ENCODE data around the gene DLG5.

Gene DLG5

DNA sequence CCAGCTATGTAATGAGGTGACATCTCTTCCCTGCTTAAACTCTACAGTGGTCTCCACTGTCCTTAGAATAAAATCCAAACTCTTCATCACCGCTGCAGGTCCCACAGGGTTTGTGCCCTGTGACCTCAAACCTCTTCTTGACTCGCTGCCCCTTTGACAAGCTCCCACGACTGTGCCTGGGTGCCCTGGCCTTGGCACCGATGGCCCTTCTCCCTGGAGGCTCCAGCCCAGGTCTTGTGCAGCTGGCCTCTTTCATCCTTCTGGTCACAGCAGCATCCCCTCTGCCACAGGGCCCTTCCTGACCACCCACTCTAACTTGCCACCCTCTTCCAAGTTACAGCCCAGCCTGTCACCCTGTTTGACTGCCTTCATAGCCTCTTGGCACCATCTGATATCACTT is 108.2 kb downstream of the DLG5 start:
- no peak for DNase-seq

DNA sequence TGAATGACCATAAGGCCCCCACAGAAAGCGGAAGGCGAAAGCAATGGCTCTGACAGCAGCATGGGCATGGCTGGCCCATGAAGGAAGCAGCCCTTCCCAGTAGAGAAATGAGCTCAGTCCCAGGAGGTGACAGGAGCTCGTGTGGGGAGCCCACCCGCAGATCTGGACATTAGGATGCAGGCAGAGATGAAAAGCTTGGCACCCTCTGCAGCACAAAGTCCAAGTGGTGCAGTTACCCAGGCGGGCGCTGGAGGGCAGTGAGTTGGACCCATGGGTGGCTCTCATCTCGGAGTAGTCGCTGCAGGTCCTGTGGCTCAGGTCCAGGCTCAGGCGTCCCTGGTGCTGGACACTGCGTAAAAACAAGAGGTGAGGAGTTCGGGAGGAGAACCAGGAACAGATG is 109.0 kb downstream of the DLG5 start:
- DNase-seq: no peak

DNA sequence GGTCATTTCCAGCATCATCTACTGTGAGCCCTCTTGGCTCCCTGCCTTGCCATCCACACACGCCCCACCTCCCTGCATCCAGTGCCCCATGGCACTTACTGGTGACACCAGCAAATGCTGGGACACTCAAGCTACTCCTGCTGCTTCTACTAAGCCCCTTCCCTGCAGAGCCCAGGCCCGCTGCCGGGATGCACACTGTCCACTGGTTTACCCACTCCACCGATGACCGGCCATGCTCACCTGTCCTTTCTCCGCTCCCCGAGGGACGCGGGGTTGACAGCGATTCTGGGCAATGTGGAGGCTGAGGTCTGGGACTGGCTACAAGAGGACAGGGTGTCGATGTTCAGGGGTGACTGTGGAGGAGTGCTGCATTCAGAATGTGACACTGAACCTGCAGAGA is 110.2 kb downstream of the DLG5 start:
- DNase-seq: no peak

DNA sequence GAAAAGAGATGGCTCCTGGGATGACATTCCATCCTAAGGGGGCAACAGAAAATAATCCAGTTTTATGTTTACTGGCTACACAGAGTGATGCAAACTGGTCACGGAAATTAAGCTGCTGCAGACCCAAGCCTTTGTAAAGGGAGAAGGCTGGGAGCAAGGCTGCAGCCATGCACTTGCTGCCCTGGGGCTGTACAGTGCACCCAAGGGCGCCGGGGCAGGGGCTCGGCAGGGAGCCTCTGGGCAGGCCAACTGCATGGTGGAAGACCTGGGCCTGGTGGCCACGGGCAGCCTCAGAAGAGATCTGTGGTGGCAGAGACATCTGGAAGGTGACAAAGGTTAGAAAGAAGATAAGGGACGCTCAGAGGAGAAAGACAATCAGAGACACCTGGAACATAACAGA is 113.8 kb downstream of the DLG5 start:
- no peak for DNase-seq

DNA sequence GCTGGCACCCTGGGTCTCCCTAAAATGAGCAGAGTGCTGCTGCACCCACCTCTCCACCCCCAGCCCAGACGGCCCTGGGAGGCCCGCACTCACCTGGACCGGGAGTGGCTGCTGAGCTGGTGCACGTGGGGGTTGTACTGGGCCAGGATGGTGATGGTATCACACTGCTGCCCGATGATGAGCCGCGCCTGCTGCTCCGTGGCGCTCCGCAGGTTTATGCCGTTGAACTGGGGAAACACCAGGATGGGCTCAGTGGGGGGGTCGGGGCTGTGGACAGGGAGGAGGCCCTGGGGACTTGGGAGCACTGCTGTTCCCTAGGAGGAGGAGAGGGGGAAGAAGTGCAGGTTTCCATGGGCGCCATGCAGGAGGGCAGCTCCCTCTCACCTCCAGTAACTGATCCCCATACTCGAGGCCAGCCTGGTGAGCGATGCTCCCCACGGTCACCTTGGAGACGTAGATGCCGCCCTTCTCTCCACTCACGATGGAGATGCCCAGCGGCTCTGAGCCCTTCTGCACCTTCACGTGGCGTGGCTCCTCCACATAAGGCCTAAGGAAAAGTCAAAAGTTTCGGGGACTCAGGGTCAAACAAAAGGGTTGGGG is 114.6 kb downstream of the DLG5 start:
- no peak for DNase-seq

DNA sequence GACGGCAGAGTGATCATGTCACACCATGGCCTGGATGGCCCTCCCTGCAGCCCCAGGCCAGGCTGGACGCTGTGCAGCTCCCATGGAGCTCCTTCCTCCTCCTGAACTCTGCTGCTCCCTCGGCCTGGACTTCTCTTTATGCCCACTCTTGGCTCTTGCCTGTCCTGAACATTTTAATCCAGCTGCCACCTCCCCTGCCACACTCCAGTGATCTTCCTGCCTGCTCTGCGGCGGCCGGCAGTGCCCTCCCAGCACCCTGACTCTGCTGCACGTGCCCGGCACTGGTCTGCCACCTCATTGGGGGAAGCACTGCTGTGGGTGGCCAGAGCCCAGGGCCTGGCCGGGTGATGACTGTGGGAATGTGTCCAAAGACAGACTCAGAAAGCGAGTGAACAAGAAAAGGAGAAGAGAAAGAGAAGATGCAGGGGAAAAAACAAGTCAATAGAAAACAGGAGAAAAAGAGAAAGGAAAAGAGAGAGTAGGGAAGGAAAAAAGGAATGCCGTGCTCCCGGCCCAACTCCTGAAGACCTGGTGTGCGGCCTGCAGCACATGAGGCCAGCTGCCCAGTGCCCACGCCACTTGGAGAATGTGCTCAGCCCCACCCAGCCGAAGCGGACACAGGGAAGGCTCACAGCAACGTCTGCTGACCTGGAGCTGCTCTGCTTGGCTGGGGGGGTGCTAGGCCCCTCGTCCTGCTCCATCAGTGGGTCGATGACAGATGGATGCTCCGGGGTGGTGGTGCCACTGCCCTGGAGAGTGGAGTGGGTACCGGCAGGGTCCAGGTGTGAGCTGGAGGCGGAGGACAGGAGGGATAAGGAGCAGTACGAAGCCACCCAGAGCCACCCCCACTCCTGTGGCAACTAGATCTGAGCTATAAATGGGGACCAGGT is 115.9 kb downstream of the DLG5 start:
- DNase-seq: no peak

DNA sequence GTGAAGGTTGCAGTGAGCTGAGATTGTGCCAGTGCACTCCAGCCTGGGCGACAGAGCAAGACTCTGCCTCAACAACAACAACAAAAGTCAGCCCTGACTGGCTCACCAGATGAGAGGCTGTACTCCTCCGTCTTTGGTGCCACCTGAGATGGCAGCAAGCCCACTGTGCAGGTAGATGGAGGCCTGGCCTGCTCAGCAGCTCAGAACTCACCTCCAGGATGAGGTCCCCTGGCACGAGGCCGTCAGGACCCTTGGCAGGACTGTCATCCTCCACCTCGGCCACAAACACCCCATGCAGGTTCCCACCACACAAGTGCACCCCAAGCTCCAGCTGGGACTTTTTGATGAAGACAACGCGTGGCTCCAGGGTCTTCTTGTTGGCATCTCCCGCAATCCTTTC is 117.2 kb downstream of the DLG5 start:
- DNase-seq: no peak

DNA sequence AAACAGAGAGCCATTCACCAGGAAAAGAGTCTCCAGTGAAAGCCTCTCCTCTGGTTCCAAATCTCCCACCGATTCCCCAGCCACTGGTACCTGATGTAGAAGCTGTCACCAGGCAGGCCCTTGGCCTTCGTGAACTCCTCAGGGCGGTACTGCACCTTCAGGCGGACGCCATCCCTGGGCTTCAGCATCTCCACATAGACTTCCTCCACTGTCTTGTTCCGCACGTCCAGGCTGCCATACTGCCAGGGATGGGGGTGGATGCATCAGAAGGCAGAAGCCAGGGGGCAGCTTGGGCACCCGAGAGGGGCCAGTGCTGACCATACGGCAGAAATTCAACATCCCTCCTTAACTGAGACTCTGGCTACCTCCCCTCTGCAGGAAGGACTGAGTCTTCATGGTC is 118.8 kb downstream of the DLG5 start:
- no peak for DNase-seq

DNA sequence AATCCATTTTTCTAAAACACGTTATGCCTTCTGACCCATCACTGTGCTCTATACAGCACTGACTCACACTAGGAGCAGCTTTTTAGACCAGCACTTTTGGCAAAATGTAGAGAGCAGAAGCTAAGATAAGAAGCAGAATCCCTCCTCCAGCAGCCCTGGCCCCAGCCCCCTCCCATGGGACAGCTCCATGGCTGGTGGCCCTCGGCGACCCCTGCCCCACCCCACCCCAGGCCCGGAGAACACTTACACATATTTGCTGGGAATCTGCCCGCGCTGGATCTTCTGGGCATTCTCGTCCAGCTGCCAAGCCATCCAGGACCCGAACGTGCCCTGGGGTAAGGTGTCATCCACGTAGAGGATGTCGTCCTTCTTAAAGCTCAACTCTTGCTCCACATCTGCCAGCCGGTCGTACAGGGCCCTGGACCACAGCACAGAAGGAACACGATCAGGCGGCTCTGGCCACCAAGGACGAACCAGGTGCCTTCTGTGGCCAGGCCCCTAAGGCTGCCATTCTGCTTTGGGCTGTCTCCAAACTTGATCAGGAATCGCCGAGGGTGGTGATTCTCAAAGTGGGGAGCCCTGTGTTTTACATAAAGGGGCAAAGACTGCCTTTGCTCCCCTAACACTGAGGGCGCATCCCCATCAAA is 119.9 kb downstream of the DLG5 start:
- no peak for DNase-seq

DNA sequence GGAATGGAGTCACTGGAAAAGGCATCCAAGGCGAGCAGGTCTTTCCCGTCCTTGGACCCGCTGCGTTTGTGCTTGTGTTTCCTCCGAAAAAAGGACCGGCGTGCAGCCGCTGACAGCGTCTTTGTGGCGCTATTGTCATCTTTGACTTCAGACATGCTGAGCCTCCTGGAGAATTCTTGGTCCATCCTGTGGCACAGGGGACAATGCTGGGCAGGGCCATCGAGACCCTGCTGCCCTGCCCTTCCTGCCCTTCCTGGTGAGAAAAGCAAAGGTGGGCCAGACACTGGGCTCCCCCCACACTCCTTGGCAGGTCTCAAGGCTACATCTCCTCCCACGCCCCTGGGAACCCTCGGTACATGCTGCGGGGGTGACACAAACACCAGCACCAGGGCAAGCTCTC is 120.9 kb downstream of the DLG5 start:
- no peak for DNase-seq

DNA sequence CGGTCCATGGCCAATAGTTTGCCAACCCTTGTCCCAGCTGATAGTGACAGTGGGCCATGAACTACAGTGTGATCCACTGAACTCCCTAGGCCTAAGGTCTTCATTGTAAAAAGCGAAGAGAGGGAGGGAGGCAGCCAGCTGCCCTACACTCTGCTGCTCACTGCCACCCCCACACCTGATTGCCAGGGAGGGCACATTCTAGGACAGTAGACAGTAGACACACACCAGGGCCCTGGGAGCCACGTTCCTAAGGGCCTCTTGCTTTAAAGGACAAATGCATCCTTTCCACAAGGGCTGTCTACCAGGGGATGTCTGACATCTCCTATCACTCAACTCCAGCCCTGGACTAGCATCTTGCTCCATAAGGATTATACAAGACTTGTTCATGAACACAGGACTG is 122.2 kb downstream of the DLG5 start:
- DNase-seq: no peak

DNA sequence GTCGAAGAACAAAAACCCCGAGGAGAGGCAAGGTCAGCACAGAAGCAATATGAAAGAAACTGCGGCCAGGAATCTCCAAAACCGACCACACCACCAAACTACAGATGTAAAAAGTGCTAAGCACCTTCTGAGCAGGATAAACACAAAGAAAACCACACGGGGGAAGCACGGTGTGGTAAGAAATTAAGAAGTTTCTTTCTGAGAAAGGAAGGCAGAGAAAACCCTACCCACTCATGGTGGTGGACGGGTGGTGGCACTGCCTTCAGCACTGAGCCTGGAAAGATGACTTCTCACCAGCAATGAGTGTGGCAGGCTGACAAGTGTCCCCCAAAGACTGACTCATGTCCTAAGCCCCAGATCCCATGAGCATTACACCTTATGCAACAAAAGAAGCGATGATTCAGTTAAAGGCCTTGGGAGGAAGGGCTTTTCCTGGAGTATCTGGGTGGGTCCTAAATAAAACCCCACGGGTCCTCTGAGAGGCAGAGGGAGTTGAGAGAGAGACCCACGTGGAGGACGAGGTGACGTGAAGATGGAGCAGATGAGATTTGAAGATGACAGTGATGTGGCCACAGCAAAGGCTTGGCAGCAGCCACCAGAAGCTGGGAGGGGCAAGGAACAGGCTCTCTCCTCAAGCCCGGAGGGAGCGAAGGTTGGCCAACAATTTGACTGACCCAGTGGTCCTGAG is 124.9 kb downstream of the DLG5 start:
- DNase-seq: no peak

DNA sequence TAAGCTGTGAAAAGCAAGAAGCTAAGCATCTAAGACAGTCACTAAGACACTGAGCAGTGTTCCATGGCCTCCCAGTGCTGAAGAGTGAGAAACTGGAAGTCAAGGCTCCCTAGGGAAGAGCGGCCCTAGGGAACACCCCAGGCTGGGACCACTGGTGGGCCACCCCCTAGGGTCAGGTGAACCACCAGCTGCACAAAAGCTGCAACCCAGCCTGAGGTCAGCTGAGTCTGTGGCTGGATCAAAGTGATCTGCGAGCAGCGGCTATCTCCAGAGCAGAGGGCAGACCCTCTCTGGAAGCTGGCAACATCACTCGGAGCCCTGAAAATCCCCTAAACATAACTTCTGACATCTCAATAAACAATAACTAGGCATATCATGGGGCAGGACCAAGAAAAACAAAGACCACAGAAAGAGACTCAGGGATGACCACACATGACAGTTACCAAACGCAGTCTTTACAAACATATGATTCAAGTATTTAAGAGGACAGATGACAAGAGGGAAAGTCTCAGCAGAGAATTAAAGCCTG is 125.8 kb downstream of the DLG5 start:
- no peak for DNase-seq

DNA sequence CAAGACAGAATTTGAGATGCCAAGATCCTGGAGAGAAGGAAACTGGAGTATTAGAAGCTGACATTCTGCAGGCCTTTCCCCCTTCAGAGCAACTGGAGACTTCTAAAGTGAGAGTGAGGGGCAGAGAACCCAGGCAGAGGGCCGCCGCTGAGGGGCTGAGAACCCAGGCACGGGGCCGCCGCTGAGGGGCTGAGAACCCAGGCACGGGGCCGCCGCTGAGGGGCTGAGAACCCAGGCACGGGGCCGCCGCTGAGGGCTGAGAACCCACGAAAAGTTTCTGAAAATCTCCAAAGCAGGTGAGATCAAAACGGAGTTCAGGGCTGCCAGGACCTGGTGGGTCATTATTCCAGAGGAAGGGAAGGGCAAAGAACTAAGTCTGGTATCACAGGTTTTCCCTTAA is 126.2 kb downstream of the DLG5 start:
- DNase-seq: no peak

DNA sequence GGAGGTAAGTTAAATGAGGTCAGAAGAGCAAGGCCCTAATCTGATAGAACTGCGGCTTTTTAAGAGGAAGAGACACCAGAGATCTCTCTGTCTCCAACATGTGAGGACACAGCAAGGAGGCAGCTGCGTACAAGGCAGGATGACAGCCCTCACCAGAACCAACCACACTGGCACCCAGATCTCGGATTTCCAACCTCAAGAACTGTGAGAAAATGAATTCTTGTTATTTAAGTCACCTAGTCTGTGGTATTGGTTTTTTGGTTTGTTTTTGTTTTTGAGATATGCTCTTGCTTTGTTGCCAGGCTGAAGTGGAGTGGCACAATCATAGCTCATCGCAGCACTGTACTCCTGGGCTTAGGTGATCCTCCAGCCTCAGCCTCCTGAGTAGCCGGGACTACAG is 127.2 kb downstream of the DLG5 start:
- DNase-seq: no peak

DNA sequence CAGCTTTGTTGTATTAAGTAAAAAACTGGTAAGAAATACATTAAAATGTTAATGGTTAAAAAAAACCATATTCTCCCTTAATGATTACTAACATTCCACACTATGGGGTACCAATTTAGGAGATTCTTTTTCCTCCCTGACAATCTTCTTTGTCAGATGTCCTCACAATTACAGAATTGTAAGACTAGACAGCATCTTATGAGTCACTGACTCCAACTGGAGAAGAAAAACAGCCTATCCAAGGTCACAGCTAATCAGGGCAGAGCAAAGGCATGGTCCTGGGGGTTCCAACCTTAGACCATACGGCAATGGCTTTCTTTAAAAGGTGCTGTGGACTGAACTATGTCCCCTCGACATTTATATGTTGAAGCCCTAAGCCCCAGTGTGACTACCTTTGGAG is 127.6 kb downstream of the DLG5 start:
- DNase-seq: no peak

DNA sequence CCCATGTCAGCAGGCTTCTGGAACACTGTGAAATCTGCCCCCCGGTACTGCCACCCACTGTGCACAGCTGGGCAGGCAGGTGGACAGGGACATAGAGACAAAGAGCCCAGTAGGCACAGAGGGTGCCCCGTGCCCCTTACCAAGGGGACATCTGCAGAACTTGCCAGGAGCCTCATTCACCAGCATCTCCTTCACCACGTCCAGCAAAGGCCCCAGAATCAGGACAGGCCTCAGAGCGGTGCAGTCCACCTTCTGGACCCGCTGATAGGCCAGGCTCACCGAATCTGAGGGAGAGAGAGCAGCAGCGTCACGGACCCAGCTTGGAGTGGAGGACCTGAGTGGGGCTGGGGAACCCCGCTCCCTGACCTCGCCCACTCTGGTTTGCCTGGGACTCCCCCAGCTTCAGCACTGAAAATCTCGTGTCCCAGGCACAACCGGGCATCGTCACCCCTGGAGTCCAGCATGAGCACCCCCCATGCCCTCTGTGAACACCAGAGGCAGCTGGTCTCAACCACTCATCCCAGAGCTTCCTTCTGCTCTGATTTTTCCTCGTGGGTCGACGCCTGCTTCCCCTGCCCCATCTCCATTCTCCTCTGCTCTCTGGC is 130.1 kb downstream of the DLG5 start:
- no peak for DNase-seq

DNA sequence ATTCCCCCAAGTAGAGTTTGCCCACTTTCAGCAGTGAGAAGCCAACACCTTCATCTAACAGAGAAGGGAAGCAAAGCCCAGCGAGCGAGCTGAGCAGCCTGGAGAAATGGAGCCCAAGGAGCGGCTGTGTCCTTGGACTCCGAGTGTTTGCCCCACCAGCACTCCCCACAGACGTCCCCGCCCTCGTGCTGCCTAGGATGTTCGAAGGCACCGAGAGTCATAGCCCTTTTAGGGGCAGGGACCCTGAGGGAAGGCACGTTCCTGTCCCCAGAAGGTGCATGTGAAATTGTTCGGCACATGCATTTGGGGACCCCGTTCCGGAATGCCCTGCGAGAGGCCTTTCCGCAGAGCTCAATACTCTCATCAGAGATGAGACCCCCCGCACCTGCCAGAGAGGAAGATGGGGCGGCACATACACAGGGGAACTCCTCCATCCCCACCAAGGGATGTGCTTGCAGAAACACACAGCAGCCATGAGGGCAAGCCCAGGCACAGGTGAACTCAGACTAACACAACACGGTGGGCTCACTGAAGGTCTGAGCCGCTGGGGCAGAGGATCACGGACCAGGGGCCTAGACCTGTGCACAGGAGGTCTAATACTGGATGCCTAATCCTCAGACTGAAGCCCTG is 131.0 kb downstream of the DLG5 start:
- no peak for DNase-seq

DNA sequence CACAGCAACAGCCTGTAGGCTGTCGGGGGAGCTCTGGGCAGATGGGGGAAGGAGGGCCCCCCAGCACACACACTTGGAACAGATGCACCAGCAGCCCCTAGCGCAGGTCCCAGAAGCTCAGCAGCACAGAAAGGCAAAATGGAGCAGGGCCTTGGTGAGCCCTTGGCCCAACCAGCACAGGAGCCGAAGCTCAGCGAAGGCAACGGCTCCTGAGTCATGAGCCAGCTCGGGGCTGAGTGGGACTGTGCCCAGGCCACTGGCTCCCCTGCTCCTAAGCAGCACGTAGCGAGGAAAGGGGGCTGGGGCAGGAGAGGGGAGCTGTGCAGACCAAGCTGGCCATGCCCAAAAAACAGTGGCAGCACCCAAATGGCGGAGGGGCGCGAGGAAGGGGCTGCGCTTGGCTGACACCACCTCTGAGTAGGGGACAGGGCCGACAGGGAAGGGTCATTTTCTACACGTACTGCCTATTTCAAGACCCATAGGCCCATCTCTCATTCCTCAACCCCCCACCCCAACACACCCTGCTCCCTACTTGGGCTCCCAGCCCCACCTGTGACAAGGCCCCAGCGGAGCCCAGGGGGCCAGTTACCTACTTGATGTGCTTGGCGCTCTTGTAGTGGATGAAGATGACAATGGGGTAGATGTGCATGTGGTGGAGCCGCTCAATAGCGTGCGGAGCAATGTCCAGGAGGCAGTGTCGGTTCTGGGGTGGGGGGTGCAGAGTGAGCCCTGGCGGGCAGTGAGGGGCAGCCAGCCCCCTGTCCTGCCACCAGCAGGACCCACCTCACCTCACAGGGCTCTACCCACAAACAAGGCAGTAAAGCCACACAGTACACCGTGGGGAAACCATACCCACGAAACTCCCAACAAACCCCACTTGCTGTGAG is 132.1 kb downstream of the DLG5 start:
- no peak for DNase-seq

DNA sequence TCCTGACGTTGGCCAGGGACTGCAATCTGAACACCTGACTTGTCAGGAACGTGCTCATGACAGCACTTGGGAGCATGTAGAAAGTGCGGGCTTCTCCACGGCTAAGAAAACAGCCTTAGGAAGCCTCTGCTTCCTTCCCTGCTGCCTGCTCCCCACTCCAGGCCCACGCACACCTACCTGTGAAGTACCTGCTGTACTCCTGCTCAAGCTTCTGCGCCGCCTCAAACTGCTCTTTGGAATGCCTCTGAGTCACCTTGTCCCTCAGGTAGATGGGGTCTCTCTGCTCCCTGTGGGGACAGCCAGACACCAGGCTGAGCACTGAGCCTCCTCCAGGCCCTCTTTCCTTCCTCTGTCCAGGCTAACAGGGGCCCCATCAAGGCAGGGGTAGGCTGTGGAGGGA is 132.7 kb downstream of the DLG5 start:
- DNase-seq: no peak

DNA sequence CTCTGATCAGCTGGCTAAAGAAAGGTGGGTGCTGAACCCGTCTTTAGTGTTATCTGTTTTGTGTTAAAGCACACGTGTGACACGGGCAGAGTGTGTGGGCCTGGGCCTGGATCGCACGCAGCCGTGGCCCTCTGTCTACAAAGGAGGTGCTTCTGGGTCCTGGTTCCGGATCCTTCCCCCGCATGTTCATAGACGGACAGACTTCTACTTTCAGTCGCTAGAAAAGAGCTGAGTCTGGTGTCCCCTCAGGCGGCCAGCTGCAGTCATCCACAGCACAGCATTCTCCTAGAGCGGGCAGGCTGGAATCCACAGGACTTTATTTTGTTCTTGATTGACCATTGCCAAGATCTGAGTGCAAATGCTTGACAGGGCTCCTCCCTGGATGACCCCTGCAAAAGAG is 134.4 kb downstream of the DLG5 start:
- DNase-seq: no peak
